HUES6 (cell line): ENCODE results near the gene TMEM161B.
A peak's percentile ranks its signal among the peaks of the same experiment; 100 is the strongest.
"Not testable (repeated sequence)": the region's sequence is repeated elsewhere in the genome, so short reads cannot be mapped to it uniquely, and the experiment has no call there.

Experiments used
- H3K27ac ChIP-seq: 2 replicates; pipeline ENCODE4 v1.7.0; 2013; ENCODE audit warnings: low read depth, mild to moderate bottlenecking, low read length, inconsistent platforms
- H3K27me3 ChIP-seq: 2 replicates; pipeline ENCODE4 v1.6.1; 2013; ENCODE audit warnings: low read length; ENCODE audit not compliant: control insufficient read depth, insufficient read depth
- H3K36me3 ChIP-seq: 2 replicates; pipeline ENCODE4 v1.6.1; 2013; ENCODE audit warnings: low read length; ENCODE audit not compliant: control insufficient read depth, insufficient read depth
- H3K4me1 ChIP-seq: 2 replicates; pipeline ENCODE4 v1.6.1; 2013; ENCODE audit warnings: low read length; ENCODE audit not compliant: control insufficient read depth, insufficient read depth
- H3K4me3 ChIP-seq: 2 replicates; pipeline ENCODE4 v1.5.1; 2013; ENCODE audit warnings: low read depth, low read length
- H3K9ac ChIP-seq: one replicate; pipeline ENCODE4 v1.6.1; 2013; ENCODE audit warnings: mild to moderate bottlenecking, low read length
- H3K9me3 ChIP-seq: 2 replicates; pipeline ENCODE4 v1.6.1; 2013; ENCODE audit warnings: low read depth, low read length; ENCODE audit not compliant: control insufficient read depth, insufficient read depth

The TMEM161B gene

GRCh38 chr5:88248743-88249540 is 19.7 kb downstream of the TMEM161B start:
- H3K27ac ChIP-seq: no peak overlapping the region
- no peaks in the 10 kb centered on the region for H3K9me3 ChIP-seq
- no peaks in the 10 kb centered on the region for H3K27me3 ChIP-seq
- no peak overlapping the region for H3K9ac ChIP-seq
- no peak overlapping the region for H3K4me3 ChIP-seq
- peaks cover 46% of the 10 kb centered on the region for H3K4me1 ChIP-seq
- H3K36me3 ChIP-seq: no peaks in the 10 kb centered on the region

GRCh38 chr5:88248094-88248493 is 20.6 kb downstream of the TMEM161B start:
- H3K27ac ChIP-seq: no peak overlapping the region
- H3K9ac ChIP-seq: no peak overlapping the region
- H3K4me3 ChIP-seq: no peak overlapping the region
- H3K27me3 ChIP-seq: no peaks in the 10 kb centered on the region
- H3K36me3 ChIP-seq: no peaks in the 10 kb centered on the region
- H3K4me1 ChIP-seq: peaks cover 55% of the 10 kb centered on the region
- no peaks in the 10 kb centered on the region for H3K9me3 ChIP-seq

DNA sequence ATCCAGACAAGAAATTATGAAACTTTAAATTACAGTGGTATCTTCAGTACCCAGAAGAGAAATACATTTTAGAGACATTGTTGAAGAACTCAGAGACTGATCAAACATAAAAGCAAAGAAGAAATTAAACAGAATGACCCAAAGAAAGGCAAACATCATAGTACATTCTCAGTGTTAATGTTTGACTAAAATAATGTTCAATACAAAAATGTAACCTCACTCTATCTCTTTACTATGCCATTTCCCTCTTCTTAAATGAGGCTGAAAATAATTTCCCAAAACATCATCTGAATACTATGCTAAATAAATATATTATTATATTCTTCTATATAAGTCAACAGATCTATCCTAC is 22.8 kb downstream of the TMEM161B start:
- H3K27ac ChIP-seq: no peak overlapping the region
- no peaks in the 10 kb centered on the region for H3K9me3 ChIP-seq
- H3K4me3 ChIP-seq: no peak overlapping the region; the same call in 1 of the 2 replicates
- H3K27me3 ChIP-seq: no peaks in the 10 kb centered on the region
- H3K9ac ChIP-seq: no peak overlapping the region
- H3K36me3 ChIP-seq: no peaks in the 10 kb centered on the region
- peaks cover 67% of the 10 kb centered on the region for H3K4me1 ChIP-seq

DNA sequence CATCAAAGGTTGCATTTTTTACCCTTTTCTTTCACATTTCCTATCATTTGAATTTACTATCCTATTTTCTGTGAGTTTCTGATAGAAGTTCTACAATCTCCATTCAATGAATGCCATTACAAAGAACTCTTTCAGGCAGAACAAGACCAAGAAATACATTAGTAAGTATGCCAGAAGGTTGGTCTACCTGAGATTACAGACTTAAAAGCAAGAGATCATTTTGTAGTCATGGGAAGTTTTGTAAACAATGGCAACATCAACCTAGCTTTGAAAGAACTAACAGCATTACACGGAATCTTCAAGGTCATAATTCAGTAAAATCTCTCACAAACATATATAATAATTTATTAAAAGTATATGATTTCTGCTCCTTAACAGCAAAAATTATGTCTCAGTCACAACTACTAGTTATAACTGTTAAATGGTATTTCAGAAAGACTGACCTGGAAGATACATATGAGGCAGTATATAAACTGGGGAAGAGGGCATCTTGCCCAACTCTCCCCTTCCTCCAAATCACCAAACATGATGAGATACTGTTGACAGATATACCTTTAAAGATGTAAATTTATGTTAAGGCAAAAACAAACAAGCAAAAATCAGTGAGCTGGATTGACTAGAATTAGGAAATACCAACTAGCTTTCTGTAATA is 23.3 kb downstream of the TMEM161B start:
- Histone ChIP-seq H3K4me1 (peaks cover 67% of the 10 kb centered on the region), H3K9ac (no peak overlapping the region), H3K27ac (peak overlapping the region; percentile 5; the same call in 1 of the 2 replicates), H3K9me3 (no peaks in the 10 kb centered on the region), H3K27me3 (no peaks in the 10 kb centered on the region), H3K36me3 (no peaks in the 10 kb centered on the region), H3K4me3 (no peak overlapping the region; the same call in 1 of the 2 replicates)

DNA sequence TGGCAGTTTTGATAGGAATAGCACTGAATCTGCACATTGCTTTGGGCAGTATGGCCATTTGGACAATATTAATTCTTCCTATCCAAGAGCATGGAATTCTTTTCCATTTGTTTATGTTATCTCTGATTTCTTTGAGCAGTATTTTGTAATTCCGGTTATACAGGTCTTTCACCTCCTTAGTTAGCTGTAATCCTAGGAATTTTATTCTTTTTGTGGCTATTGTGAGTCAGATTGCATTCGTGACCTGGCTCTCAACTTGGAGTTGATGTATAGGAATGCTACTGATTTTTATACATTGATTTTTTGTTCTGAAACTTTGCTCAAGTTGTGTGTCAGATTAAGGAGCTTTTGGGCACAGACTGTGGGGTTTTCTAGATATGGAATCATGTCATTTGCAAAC is 24.0 kb downstream of the TMEM161B start:
- H3K9ac ChIP-seq: no peak overlapping the region
- H3K36me3 ChIP-seq: no peaks in the 10 kb centered on the region
- peak overlapping the region; percentile 5; the same call in 1 of the 2 replicates for H3K27ac ChIP-seq
- no peaks in the 10 kb centered on the region for H3K27me3 ChIP-seq
- no peak overlapping the region for H3K4me3 ChIP-seq
- no peaks in the 10 kb centered on the region for H3K9me3 ChIP-seq
- peaks cover 67% of the 10 kb centered on the region for H3K4me1 ChIP-seq

DNA sequence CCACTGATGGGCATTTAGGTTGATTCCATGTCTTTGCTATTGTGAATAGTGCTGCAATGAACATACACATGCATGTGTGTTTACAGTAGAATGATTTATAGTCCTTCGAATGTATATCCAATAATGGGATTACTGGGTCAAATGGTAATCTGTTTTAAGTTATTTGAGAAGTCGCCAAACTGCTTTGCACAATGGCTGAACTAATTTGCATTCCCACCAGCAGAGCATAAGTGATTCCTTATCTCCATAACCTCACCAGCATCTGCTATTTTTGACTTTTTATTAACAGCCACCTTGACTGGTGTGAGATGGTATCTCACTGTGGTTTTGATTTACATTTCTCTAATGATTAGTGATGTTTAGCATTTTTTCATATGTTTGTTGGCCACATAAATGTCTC is 25.2 kb downstream of the TMEM161B start:
- not testable (repeated sequence) for H3K4me3 ChIP-seq
- H3K4me1 ChIP-seq: peaks cover 58% of the 10 kb centered on the region

DNA sequence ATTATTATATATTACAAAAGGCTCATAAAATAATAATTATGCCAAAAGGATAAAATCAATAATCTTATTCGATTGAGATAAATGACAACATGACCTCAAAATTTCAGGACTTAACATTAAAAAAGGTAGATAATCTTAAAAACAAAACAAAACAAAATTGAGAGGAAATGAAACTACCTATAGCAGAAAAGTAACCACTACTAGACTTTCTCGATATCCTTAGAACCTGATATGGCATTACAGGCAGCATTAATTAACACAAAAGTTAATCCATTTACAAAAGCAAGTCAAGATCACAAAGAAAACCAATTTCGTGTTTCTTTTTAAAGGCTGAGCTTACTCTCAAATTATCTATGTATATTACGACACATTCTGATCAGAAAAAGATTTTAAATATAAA is 29.9 kb downstream of the TMEM161B start:
- H3K4me1 ChIP-seq: peaks cover 35% of the 10 kb centered on the region
- H3K9me3 ChIP-seq: no peaks in the 10 kb centered on the region
- no peak overlapping the region for H3K27ac ChIP-seq
- no peak overlapping the region for H3K4me3 ChIP-seq
- H3K27me3 ChIP-seq: no peaks in the 10 kb centered on the region
- 0 out of 2 replicates have a peak, but pooled peaks cover 1% of the 10 kb centered on the region for H3K36me3 ChIP-seq
- no peak overlapping the region for H3K9ac ChIP-seq

More for the DNA sequence above, 25.2 kb downstream of the TMEM161B start:
- H3K9me3 ChIP-seq, H3K27ac ChIP-seq, H3K27me3 ChIP-seq, H3K9ac ChIP-seq, H3K36me3 ChIP-seq: not testable (repeated sequence)

GRCh38 chr5:88236866-88237642 is 31.6 kb downstream of the TMEM161B start:
- H3K36me3 ChIP-seq: 0 out of 2 replicates have a peak, but pooled peaks cover 8% of the 10 kb centered on the region
- 0 out of 2 replicates have a peak, but pooled peaks cover 1% of the 10 kb centered on the region for H3K9me3 ChIP-seq

GRCh38 chr5:88235828-88236227 is 32.8 kb downstream of the TMEM161B start:
- Histone ChIP-seq H3K36me3 (peaks cover 13% of the 10 kb centered on the region; the same call in 1 of the 2 replicates), H3K4me3 (no peak overlapping the region; the same call in 1 of the 2 replicates), H3K9ac (no peak overlapping the region), H3K9me3 (0 out of 2 replicates have a peak, but pooled peaks cover 5% of the 10 kb centered on the region), H3K4me1 (peaks cover 19% of the 10 kb centered on the region), H3K27me3 (no peaks in the 10 kb centered on the region), H3K27ac (no peak overlapping the region)

More at GRCh38 chr5:88236866-88237642, 31.6 kb downstream of the TMEM161B start:
- H3K4me1 ChIP-seq: peaks cover 23% of the 10 kb centered on the region
- no peaks in the 10 kb centered on the region for H3K27me3 ChIP-seq
- H3K9ac ChIP-seq: no peak overlapping the region
- H3K27ac ChIP-seq: no peak overlapping the region
- no peak overlapping the region for H3K4me3 ChIP-seq

DNA sequence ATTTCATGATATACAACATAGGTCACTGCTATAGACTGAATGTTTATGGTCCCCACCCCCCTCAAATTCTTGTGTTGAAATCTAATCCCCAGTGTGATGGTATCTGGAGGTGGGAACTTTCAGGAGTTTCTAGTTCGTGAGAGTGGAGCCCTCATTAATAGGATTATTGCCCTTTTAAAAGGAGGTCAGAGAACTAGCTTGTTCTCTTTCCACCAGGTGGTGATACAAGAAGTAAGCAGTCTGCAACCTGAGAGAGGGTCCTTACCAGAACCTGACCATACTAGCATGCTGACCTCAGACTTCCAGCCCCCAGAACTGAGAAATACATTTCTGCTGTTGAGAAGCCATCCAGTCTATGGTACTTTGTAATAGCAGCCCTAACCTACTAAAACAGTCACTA is 33.3 kb downstream of the TMEM161B start:
- Histone ChIP-seq H3K9me3 (0 out of 2 replicates have a peak, but pooled peaks cover 5% of the 10 kb centered on the region), H3K27me3 (no peaks in the 10 kb centered on the region), H3K9ac (no peak overlapping the region), H3K27ac (no peak overlapping the region), H3K4me3 (no peak overlapping the region; the same call in 1 of the 2 replicates), H3K36me3 (peaks cover 13% of the 10 kb centered on the region; the same call in 1 of the 2 replicates), H3K4me1 (peaks cover 24% of the 10 kb centered on the region)
